ENCODE measurements around the gene NLGN4X. TPM values are rescaled to one million over a fixed set of nuclear protein-coding genes. Genes with fewer than 3 reads are reported as not detected.

NLGN4X gene
- total RNA-seq, 1 donor from 2014 or later = not detected

DNA sequence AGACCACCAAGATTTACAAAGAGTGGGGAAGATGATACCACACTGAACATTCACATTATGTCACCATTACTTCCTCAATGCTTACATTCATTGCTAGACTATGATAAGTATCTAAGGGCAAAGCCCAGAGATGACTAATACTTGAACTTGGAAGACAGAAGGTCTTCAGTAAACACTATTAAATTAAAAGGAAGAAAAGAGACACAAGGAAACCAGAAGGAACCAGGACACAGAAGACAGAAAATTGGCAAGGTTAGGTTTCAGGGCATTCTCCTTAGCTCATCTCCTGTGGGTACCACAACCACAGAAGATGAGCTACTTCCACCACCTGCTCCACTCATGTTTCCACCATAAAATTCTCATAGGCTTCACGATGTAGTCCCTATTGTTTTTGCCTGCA lies 64.9 kb downstream of the NLGN4X start:
- Mint-ChIP-seq H3K27me3 (ENCODE audit: unreplicated experiment) (no peaks in the 10 kb centered on the region), H3K36me3 (ENCODE audit: unreplicated experiment) (no peaks in the 10 kb centered on the region), H3K27ac (ENCODE audit: unreplicated experiment) (no peak overlapping the region), H3K4me3 (ENCODE audit: unreplicated experiment) (no peak overlapping the region), H3K9me3 (ENCODE audit: unreplicated experiment) (peaks cover 15% of the 10 kb centered on the region), H3K4me1 (ENCODE audit: unreplicated experiment) (no peaks in the 10 kb centered on the region)
- no peak for DNase-seq (ENCODE audit: extremely low spot score, unreplicated experiment)
- TF ChIP-seq, protein P1, sequence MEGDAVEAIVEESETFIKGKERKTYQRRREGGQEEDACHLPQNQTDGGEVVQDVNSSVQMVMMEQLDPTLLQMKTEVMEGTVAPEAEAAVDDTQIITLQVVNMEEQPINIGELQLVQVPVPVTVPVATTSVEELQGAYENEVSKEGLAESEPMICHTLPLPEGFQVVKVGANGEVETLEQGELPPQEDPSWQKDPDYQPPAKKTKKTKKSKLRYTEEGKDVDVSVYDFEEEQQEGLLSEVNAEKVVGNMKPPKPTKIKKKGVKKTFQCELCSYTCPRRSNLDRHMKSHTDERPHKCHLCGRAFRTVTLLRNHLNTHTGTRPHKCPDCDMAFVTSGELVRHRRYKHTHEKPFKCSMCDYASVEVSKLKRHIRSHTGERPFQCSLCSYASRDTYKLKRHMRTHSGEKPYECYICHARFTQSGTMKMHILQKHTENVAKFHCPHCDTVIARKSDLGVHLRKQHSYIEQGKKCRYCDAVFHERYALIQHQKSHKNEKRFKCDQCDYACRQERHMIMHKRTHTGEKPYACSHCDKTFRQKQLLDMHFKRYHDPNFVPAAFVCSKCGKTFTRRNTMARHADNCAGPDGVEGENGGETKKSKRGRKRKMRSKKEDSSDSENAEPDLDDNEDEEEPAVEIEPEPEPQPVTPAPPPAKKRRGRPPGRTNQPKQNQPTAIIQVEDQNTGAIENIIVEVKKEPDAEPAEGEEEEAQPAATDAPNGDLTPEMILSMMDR (IDR thresholded peaks at IDR 0.05) = no peak

DNA sequence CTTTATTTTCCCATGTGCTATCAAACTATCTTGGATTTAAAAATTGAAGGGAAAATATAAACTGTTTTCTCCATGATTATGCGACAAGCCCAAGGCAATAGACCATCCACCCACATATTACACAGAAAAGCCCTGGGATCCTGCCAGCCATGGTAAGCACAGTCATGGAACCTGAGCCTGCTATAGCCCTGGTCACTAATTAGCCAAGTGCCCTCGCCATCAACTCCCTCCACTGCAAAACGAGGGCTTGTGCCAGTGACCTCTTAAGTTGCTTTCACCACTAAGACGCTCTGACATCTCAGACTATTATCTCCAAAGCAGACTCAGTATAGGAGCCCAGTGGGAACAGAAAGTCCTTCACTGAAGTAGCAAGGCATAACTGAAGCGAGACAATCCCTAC lies 69.2 kb downstream of the NLGN4X start:
- H3K4me1 Mint-ChIP-seq (ENCODE audit: unreplicated experiment) = no peaks in the 10 kb centered on the region
- no peak for DNase-seq (ENCODE audit: extremely low spot score, unreplicated experiment)
- H3K36me3 Mint-ChIP-seq (ENCODE audit: unreplicated experiment) = no peaks in the 10 kb centered on the region
- no peaks in the 10 kb centered on the region for H3K27me3 Mint-ChIP-seq (ENCODE audit: unreplicated experiment)
- no peak overlapping the region for H3K4me3 Mint-ChIP-seq (ENCODE audit: unreplicated experiment)
- no peak overlapping the region for H3K27ac Mint-ChIP-seq (ENCODE audit: unreplicated experiment)
- peaks cover 21% of the 10 kb centered on the region for H3K9me3 Mint-ChIP-seq (ENCODE audit: unreplicated experiment)
- TF ChIP-seq, protein P1 (IDR thresholded peaks at IDR 0.05) = no peak

DNA sequence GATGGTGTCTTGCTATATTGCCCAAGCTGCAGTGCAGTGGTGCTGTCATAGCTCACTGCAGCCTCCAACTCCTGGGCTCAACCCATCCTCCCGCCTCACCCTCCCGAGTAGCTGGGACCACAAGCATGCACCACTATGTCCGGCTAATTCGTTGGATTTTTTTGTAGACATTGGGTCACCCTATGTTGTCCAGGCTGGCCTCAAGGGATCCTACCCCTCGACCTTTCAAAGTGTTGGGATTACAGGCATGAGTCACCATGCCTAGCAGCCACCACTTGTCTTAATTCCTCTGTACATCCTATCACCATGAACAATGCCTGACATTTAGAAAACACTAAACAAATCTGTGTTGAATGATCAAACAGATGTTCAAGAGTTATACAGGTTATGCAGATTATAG lies 76.7 kb downstream of the NLGN4X start:
- Mint-ChIP-seq H3K4me1 (ENCODE audit: unreplicated experiment) (no peaks in the 10 kb centered on the region), H3K9me3 (ENCODE audit: unreplicated experiment) (peaks cover 38% of the 10 kb centered on the region), H3K27ac (ENCODE audit: unreplicated experiment) (no peak overlapping the region), H3K36me3 (ENCODE audit: unreplicated experiment) (no peaks in the 10 kb centered on the region), H3K27me3 (ENCODE audit: unreplicated experiment) (no peaks in the 10 kb centered on the region), H3K4me3 (ENCODE audit: unreplicated experiment) (no peak overlapping the region)
- no peak for DNase-seq (ENCODE audit: extremely low spot score, unreplicated experiment)
- TF ChIP-seq, protein P1 (IDR thresholded peaks at IDR 0.05) = no peak

DNA sequence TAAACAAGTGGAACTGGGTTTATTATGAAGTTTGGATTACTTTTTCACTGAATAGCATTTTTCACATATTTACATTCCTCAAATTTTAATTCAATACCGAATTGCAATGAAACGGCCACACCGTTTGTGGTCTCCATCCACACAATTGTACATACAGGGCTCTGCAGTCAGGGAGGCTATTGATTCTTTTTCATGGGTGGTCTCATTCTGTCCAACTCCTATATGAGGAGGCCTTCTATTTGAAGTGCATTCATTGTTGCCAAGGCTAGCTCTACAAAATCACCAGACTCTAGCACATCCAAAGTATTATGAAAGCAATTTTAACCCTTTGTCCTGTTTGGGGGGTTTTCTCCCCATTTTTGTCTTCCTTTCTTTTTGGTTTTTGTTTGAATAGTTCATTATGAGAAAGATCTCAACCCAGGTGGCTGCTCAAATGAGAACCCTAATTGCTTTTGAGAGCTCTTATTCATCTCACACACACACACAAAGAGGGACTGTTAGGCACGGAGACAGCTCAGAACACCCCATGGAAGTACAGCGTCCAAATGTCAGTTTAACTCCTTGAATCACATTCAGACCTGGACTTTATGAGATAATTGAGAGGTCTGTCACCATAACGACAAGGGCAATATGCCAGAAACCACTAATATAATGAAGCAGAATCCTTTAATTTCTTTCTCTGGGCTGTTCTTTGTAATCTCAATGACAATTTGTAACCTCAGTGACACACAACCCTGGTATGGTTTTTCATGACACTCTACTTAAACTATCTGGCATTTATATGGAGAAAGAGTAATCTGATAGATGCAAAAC lies 79.4 kb downstream of the NLGN4X start:
- TF ChIP-seq, protein P1 (IDR thresholded peaks at IDR 0.05) = no peak

DNA sequence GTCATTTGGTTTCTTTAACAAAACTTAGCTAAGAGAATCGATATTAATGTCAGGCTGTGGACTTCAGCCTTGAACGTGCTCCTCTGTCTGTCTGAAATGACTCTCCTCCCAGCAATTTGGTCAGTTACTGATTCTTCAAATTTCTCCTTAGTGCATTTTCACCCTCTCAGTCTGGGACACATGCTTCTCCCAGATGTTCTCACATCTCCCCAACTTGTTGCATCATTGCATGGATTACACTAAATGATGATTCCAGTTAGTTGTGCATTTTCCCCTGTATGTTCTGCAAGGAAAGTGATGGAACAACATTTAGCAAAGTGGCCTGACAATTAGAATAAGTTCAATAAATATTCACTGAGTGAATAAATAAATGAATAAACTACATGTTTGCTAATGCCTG lies 94.4 kb downstream of the NLGN4X start:
- Mint-ChIP-seq H3K27me3 (ENCODE audit: unreplicated experiment) (no peaks in the 10 kb centered on the region), H3K4me3 (ENCODE audit: unreplicated experiment) (no peak overlapping the region), H3K27ac (ENCODE audit: unreplicated experiment) (no peak overlapping the region), H3K9me3 (ENCODE audit: unreplicated experiment) (peaks cover 24% of the 10 kb centered on the region), H3K36me3 (ENCODE audit: unreplicated experiment) (no peaks in the 10 kb centered on the region), H3K4me1 (ENCODE audit: unreplicated experiment) (no peaks in the 10 kb centered on the region)
- TF ChIP-seq, protein P1 (IDR thresholded peaks at IDR 0.05) = no peak
- no peak for DNase-seq (ENCODE audit: extremely low spot score, unreplicated experiment)

More for the DNA sequence above, 79.4 kb downstream of the NLGN4X start:
- no peak overlapping the region for H3K27ac Mint-ChIP-seq (ENCODE audit: unreplicated experiment)
- peaks cover 37% of the 10 kb centered on the region for H3K9me3 Mint-ChIP-seq (ENCODE audit: unreplicated experiment)
- DNase-seq (ENCODE audit: extremely low spot score, unreplicated experiment) = no peak
- no peaks in the 10 kb centered on the region for H3K36me3 Mint-ChIP-seq (ENCODE audit: unreplicated experiment)
- no peak overlapping the region for H3K4me3 Mint-ChIP-seq (ENCODE audit: unreplicated experiment)
- H3K27me3 Mint-ChIP-seq (ENCODE audit: unreplicated experiment) = no peaks in the 10 kb centered on the region
- H3K4me1 Mint-ChIP-seq (ENCODE audit: unreplicated experiment) = no peaks in the 10 kb centered on the region
